ENCODE data around the gene TPD52L1. TPM values are rescaled to one million over a fixed set of nuclear protein-coding genes. Genes with fewer than 3 reads are reported as not detected.

Gene TPD52L1
- total and polyA plus RNA-seq, 2 of the 13 experiments (the other 11 are each of a cell fraction or from before 2014, with no cell fraction given), result 0.49 to 0.53 TPM

- TF ChIP-seq ZBTB8A (CRISPR knock-in tag; IDR thresholded peaks at IDR 0.05; ENCODE audit: borderline replicate concordance, low read depth) (no peak), KAT2B (IDR thresholded peaks at IDR 0.05; ENCODE audit: borderline replicate concordance, low read depth, low read length) (no peak)
These were observed 91.5 kb downstream of the TPD52L1 start (continued) for GRCh38 chr6:125245109-125245508.

GRCh38 chr6:125245523-125246264 is 92.1 kb downstream of the TPD52L1 start:
- DNase-seq (ENCODE audit: low spot score) (no peak), FAIRE-seq (no peak), ATAC-seq (no peak)
- H3K4me1 ChIP-seq (ENCODE audit: insufficient read depth, low read length), result no peaks in the 10 kb centered on the region
- BruUV-seq (replicated peaks), result no TSS peak
- no peaks in the 10 kb centered on the region for H3K79me2 ChIP-seq (ENCODE audit: insufficient read depth, low read length)
- H3K9me3 ChIP-seq (ENCODE audit: low read length), result peaks cover 8% of the 10 kb centered on the region; the same call in 1 of the 2 replicates
- no peak overlapping the region for H2AFZ ChIP-seq (ENCODE audit: low read length)
- no peaks in the 10 kb centered on the region for H4K20me1 ChIP-seq (ENCODE audit: insufficient read depth, low read length)
- in situ Hi-C loops (cut with HindIII; ENCODE audit: extremely low pct_ligation_motif_present, low pct_unique_long_range_greater_than_20kb) (no loop called here), intact Hi-C loops (cut with micrococcal nuclease; ENCODE audit: unreplicated experiment) (no loop called here)
- no peaks in the 10 kb centered on the region; a peak in 1 of 5 replicates for H3K27me3 ChIP-seq (ENCODE audit: control insufficient read depth in 1 of 2, insufficient read depth in 2 of 2, low read length in 2 of 2)
- no peak overlapping the region for H3K9ac ChIP-seq (ENCODE audit: insufficient read depth, low read depth, low read length)
- no peaks in the 10 kb centered on the region for H3K36me3 ChIP-seq (replicated peaks in 1 of 2; ENCODE audit: control insufficient read depth in 1 of 2, insufficient read depth in 2 of 2, low read length in 2 of 2)
- ChIA-PET CTCF (ENCODE audit: low intra/inter-chr PET ratio, low total read pairs) (no interaction called here), POLR2A (no interaction called here)
- no peak overlapping the region for H3K27ac ChIP-seq (ENCODE audit: extremely low read length, insufficient read depth, low read length)
- no peak overlapping the region for H3K4me2 ChIP-seq (ENCODE audit: low read depth, low read length)
- 27% methylated on average over 3 of the region's 7 CpGs for WGBS (ENCODE audit: low lambda C conversion rate)
- no peak overlapping the region for H3K4me3 ChIP-seq (replicated peaks in 1 of 3; ENCODE audit: insufficient read depth in 1 of 3, low read depth in 2 of 3, low read length in 3 of 3)
- TF ChIP-seq ZNF691 (CRISPR knock-in tag; IDR thresholded peaks at IDR 0.05; ENCODE audit: borderline replicate concordance, low read depth) (no peak), ZNF572 (CRISPR knock-in tag; IDR thresholded peaks at IDR 0.05) (no peak), SRY (CRISPR knock-in tag; IDR thresholded peaks at IDR 0.05) (no peak), MBD4 (IDR thresholded peaks at IDR 0.05; ENCODE audit: borderline replicate concordance, low read length) (no peak), RXRB (CRISPR knock-in tag; IDR thresholded peaks at IDR 0.05; ENCODE audit: borderline replicate concordance) (no peak), ZNF460 (CRISPR knock-in tag; IDR thresholded peaks at IDR 0.05; ENCODE audit: borderline replicate concordance) (no peak), PREB (CRISPR knock-in tag; IDR thresholded peaks at IDR 0.05) (no peak), IKZF4 (CRISPR knock-in tag; IDR thresholded peaks at IDR 0.05; ENCODE audit: borderline replicate concordance, low read depth, not compliant biosample characterization) (no peak), ZNF598 (CRISPR knock-in tag; IDR thresholded peaks at IDR 0.05; ENCODE audit: borderline replicate concordance) (no peak), ZNF234 (CRISPR knock-in tag; conservative IDR thresholded peaks at IDR 0.05) (no peak), ZNF83 (CRISPR knock-in tag; IDR thresholded peaks at IDR 0.05; ENCODE audit: borderline replicate concordance) (no peak)
